HUDEP-2 (cell line): ENCODE data around the gene DNAJC30.
A peak's percentile ranks its signal among the peaks of the same experiment; 100 is the strongest.
"Not testable (repeated sequence)": the region's sequence is repeated elsewhere in the genome, so short reads cannot be mapped to it uniquely, and the experiment has no call there.

Experiments used
- DNase-seq, 76 experiments: peaks; one replicate each; lab custom pipeline; 2025; ENCODE audit not compliant: unreplicated experiment in 76 of 76; lab: John Stamatoyannopoulos, UW

DNAJC30 gene

DNA sequence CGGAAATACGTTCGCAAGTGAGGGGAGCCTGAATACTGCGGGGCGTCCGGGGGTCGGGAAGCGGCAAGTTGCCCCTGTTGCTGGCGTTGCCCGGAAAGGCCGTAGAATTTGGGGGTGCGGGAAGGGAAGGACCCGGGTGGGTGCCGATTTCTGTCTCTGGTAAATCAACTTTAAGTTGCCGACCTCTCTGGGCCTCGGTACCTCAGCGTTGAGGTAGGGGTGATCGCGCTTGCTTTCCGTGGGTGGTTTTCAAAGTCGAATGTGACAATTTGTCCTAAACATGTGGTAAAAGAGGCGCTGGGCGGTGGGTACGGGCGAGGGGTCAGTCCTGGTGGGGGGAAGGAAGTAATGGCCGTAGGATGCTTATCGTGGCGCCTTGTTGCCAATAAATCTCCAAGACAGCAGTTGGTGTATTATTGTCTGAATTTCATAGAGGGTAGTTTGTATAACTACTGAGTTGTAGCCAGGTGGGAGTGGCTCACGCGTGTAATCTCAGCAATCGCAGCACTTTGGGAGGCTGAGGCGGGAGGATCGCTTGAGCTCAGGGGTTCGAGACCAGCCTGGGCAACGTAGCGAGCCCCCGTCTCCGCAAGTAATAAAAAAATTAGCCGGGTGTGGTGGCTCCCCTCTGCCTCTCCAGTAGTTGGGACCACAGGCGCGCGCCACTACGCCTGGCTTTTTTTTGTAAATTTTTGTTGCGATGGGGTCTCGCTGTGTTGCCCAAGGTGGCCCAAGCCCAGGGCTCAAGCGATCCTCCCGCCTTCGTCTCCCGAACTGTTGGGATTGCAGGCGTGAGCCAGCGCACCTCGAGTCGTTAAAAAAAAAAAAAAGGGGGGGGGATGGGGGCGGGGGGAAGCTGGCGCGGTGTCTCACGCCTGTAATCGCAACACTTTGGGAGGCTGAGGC lies 788 bp upstream of the DNAJC30 start:
- peak in 5 of 76 experiments; percentile 12 to 35 (median 17) for DNase-seq

GRCh38 chr7:73682745-73683055 lies 553 bp downstream of the DNAJC30 start:
- no peak for DNase-seq

GRCh38 chr7:73681031-73681430 lies 2.2 kb downstream of the DNAJC30 start:
- DNase-seq = peak in 2 of 76 experiments; percentile 10 to 11

DNA sequence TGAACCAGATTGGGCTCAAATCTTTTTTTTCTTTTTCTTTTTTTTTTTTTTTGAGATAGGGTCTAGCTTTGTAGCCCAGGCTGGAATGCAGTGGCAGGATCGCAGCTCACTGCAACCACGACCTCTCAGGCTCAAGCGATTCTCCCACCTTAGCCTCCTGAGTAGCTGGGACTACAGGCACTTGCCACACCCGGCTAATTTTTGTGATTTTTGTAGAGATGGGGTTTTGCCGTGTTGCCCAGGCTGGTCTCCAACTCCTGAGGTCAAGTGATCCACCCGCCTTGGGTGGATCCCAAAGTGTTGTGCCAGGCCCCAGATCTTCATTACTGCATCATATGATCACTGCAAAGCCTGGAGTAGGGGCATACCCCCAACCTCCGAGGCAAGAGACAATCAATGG lies 2.8 kb downstream of the DNAJC30 start:
- no peak for DNase-seq

DNA sequence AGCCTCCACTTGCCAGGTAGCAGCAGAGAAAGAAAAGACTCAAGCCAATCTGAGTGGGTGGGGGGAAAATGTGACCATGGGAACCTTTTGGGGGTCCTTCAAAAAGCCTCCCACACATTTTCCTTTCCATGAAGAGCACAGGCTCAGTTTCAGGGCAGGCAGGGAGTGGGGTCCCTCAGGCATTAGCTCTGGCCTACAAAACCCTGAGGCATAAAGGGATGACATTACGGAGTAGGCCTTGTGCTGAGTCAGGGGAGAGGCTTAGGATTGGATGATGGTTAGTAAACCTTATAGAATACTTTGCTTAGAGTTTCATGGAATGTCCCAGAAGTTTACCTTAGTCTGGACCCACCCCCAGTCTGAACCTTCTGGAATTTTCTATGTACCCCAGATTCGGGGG lies 3.5 kb downstream of the DNAJC30 start:
- no peak for DNase-seq

GRCh38 chr7:73678862-73679261 lies 4.4 kb downstream of the DNAJC30 start:
- peak in 2 of 76 experiments; percentile 10 to 11 for DNase-seq

GRCh38 chr7:73676062-73676461 lies 7.2 kb downstream of the DNAJC30 start:
- DNase-seq = not testable (repeated sequence)

- no peak for DNase-seq
Observed at GRCh38 chr7:73674468-73675124, 8.7 kb downstream of the DNAJC30 start.

- no peak for DNase-seq
Observed at GRCh38 chr7:73671857-73672445, 11.3 kb downstream of the DNAJC30 start.

DNA sequence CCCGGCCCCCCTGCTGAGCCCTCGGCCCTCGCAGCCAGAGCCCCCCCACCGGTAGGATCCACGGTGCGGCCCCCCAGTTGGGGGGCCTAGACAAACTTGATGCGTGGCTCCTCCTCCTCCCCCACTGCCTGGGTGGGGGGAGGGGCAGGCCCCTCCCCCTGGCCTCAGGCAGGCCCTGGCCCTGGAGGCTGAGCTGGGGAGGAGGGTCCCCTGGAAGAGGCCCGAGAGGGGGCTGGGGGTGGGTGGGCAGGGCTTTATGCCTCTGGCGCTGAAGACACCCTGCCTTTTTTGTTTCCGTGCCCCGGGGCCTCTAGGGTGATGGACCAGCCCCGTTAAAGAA lies 12.0 kb downstream of the DNAJC30 start:
- DNase-seq = no peak

DNA sequence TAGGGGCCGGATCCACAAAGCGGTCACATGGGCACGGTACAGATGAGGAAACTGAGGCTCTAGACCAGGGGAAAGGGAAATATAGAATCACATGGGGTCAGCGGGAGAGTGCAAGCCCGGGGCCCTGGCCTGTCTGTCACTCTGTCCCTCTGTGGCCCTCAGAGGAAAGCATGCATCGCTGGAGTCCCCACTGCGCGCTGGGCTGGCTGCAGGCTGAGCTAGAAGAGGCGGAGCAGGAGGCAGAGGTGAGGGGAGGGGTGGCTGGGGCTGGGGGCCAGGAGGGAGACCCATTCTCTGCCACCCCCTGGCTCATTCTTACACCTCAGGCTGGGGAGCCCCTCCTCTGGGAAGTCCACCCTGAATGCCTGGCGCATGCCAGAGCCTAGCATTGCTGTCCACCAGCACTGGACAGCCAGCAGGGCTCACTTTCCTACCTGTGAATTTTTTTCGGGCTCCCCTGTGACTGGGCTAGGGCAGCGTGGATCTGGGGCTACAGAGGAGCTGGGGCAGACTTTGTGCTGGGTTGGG lies 13.3 kb downstream of the DNAJC30 start:
- DNase-seq = no peak

DNA sequence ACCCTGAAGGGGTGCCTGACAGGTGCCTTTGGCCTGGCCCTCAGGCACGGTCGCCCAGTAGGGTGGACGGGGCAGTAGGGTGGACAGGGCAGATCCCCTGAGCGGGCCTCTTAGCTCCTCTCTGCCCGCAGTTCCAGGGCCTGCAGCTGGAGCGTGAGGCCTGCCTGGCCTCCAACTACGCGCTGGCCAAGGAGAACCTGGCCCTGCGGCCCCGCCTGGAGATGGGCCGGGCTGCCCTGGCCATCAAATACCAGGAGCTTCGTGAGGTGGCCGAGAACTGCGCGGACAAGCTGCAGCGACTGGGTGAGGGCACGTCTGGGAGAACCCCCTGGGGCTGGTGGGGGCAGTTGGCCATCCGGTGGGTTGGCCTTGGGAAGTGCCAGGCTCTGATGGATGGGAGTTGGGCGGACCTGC lies 14.0 kb downstream of the DNAJC30 start:
- DNase-seq = no peak

DNA sequence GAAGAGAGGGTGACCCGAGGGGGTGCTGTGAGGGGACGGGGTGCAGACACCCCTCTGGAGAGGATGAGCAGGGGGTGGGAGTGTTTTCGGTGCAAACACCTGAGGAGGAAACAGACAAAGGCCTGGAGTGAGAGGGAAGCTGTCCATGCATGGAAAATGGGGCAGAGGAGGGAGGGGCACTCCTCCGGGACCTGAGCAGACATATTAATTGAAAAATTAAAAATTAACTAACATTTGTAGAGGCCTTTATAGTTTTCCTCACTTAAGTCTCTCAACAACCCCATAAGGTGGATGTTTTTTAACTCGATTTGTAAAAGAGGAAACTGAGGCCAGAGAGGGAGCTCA lies 14.4 kb downstream of the DNAJC30 start:
- no peak for DNase-seq

DNA sequence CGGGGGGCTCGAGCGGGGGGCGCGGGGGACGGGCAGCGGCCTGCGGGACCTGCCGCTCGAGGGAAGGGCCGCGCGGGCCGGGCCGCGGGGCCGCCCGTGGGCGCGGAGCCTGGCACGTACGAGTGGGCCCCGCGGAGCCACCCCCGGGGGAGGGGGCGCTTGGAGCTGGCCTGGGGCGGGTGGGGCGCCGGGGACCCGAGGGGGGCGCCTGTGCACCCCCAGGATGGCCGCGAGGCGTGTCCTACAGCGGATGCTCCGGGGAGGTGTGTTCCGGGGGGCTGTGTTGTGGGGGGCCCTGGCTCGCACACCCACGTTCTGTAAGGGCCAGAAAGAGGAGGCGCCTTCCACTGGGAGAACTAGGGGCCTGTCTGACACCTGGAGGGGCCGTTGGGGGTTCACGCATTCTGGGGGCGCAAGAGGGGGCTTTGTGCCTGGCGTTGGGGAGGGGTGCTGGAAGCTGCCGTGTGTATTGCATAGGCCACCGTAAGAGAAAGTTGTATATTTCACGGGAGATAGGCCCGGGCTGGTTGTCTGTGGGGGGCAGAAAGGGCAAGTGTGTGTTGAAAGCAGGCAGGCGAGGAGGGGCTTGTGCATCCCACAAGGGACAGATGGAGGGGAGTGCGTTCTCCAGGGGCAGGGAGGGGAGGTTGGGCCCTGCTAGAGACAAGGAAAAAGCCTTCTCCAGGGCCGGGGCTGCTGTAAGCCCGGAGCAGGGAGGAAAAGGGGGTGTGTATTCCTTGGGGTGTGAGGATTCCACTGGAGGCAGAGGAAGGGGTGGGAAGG lies 15.0 kb downstream of the DNAJC30 start:
- DNase-seq = no peak

DNA sequence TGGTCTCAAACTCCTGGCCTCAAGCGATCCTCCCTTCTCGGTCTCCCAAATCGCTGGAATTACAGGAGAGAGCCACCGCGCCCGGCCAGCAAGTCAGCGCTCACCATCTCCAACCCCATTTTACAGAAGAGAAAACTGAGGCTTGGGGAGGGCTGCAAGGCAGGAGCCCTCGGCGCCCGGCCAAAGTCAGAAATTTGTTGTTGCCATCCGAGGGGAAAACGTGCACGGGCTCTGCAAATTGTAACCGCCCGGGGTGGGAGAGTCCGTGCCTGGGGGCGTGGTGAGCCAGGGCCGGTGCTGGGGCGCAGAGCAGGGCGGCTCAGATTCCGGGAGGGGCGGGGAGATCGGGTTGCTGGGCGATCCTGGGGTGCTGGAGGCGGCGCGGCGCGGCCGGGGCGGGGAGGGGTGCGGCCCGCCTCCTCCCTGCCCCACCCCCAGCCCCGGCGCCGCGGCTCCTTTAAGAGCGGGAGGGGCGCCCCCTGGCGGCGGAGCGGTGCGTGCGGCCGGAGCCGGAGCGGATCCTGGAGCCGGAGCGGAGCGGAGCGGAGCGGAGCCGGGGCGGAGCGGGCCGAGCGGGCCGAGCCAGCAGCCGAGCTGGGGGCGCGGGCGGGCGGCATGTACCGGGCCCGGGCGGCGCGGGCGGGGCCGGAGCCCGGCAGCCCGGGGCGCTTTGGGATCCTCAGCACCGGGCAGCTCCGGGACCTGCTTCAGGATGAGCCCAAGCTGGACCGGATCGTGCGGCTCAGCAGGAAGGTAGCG lies 15.7 kb downstream of the DNAJC30 start, which contains the start of gene VPS37D:
VPS37D (plus strand) TSS at position 488 of the 759 bp plus-strand sequence; CDS start at position 616, 128 bp downstream.
- peak in 74 of 76 experiments; percentile 23 to 93 (median 79) for DNase-seq

DNA sequence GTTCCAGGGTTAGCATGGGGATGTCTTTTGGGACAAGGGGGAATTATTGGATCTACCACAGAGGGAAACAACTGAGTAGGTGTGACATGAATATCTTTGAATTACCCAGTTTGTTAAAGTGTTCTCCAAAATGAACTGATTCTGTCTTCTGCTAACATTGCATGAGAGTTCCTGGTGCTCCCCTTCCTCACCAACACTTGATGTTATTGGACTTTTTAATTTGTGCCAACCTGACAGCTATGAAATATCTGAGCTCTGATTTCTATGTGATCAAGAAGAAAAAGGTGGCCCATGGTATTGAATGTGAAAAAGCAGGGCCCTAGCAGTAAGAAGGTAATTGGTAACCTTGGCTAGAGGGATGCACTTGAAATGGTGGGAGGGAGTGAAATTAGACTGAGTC lies 20.2 kb downstream of the DNAJC30 start:
- DNase-seq = no peak

- not testable (repeated sequence) for DNase-seq
Observed at GRCh38 chr7:73660594-73660993, 22.7 kb downstream of the DNAJC30 start.

DNA sequence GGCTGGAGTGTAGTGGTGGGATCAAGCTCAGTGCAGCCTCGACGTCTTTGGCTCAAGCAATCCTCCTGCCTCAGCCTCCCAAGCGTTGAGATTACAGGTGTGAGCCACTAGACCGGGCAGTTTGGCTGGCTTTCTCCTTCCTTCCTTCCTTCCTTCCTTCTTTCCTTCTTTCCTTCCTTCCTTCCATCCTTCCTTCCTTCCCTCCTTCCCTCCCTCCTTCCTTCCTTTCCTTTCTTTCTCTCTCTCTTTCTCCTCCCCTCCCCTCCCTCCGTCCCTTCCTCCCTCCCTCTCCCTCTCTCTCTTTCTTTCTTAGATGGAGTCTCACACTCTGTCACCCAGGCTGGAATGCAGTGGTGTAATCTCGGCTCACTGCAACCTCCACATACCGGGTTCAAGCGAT lies 23.3 kb downstream of the DNAJC30 start:
- DNase-seq = no peak

GRCh38 chr7:73655309-73655708 lies 27.9 kb downstream of the DNAJC30 start:
- DNase-seq = not testable (repeated sequence)

- DNase-seq = no peak
Observed at GRCh38 chr7:73652541-73652949, 30.7 kb downstream of the DNAJC30 start.
